ENCODE results near the gene NECTIN1.

DNA sequence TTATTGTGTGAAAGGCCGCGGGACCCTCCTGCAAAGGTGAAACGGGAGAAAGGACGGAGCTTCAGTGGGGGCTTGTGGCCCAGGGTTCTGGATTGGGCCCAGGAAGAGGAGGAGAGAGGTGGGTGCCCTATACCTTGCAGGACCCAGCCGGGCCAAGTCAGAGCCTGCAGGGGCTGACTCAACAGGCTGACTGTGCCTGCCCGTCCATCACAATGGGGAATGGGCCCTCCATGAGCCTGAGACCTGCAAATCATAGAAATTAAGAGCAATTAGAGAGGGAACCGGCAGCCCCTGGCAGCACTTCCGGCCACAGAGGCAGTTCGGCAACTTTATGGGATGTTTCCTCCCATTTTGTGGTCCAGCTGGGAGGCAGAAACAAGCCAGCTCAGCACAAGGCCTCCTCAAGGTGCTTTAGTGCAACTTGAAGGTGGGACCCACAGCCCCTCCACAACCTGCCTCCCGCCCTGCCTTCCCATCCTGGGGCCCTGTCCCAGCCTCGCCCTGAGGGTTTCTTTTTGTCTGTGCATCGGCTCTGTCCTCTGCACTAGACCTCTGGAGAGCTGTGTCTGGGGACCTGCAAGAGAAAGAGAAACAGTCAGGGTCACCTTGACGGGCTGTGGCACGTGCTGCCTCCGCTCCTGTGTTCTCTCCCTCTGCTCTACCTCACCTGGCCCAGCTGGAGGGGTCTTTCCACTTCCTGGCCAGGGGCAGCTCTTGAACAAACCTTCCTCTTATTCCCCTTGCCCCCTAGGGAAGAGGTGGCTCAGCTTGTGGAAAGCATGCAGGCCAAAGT is 19.1 kb upstream of the NECTIN1 start:
- TF ChIP-seq, protein P1, sequence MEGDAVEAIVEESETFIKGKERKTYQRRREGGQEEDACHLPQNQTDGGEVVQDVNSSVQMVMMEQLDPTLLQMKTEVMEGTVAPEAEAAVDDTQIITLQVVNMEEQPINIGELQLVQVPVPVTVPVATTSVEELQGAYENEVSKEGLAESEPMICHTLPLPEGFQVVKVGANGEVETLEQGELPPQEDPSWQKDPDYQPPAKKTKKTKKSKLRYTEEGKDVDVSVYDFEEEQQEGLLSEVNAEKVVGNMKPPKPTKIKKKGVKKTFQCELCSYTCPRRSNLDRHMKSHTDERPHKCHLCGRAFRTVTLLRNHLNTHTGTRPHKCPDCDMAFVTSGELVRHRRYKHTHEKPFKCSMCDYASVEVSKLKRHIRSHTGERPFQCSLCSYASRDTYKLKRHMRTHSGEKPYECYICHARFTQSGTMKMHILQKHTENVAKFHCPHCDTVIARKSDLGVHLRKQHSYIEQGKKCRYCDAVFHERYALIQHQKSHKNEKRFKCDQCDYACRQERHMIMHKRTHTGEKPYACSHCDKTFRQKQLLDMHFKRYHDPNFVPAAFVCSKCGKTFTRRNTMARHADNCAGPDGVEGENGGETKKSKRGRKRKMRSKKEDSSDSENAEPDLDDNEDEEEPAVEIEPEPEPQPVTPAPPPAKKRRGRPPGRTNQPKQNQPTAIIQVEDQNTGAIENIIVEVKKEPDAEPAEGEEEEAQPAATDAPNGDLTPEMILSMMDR (IDR thresholded peaks at IDR 0.05), result no peak
- TF ChIP-seq POLR2A (IDR thresholded peaks at IDR 0.05) (no peak), POLR2AphosphoS5 (IDR thresholded peaks at IDR 0.05) (no peak)
